Stimulated activated CD4-positive, alpha-beta T cell treated with anti-CD3 and anti-CD28 coated beads, Interleukin-15, amount 100 ng/mL, for 1 hour (primary cell): ENCODE results near the gene OR6K2.
"Not testable (repeated sequence)": the region's sequence is repeated elsewhere in the genome, so short reads cannot be mapped to it uniquely, and the experiment has no call there.

ENCODE experiments used
- DNase-seq, 2 donors: peaks; one replicate each; pipeline ENCODE4 v3.0.0-alpha.2; 2020; ENCODE audit warnings: low read depth in 1 of 2, low spot score in 1 of 2

Gene OR6K2

GRCh38 chr1:158700552-158700951 is at the start of gene OR6K2:
Gene OR6K2, minus strand, starts transcription at chr1:158700652. Its CDS starts 0 bp downstream, at chr1:158700652.
- no peak for DNase-seq

- DNase-seq: no peak
Observed at GRCh38 chr1:158735848-158736247, 35.4 kb upstream of the OR6K2 start.

- DNase-seq: no peak
Observed at GRCh38 chr1:158732524-158732923, 32.1 kb upstream of the OR6K2 start.

- no peak for DNase-seq
Observed at GRCh38 chr1:158731707-158732106, 31.3 kb upstream of the OR6K2 start.

- DNase-seq: no peak
Observed at GRCh38 chr1:158730453-158730852, 30.0 kb upstream of the OR6K2 start.

GRCh38 chr1:158728510-158729225 is 28.2 kb upstream of the OR6K2 start:
- DNase-seq: no peak

GRCh38 chr1:158724442-158724841 is 24.0 kb upstream of the OR6K2 start:
- no peak for DNase-seq

- no peak for DNase-seq
Observed at GRCh38 chr1:158720620-158721019, 20.2 kb upstream of the OR6K2 start, which contains the start of gene OR6K3. Gene OR6K3, minus strand, starts transcription at chr1:158720720. Its CDS starts 2,605 bp downstream, at chr1:158718115.

- DNase-seq: no peak
Observed at GRCh38 chr1:158719664-158720063, 19.2 kb upstream of the OR6K2 start.

GRCh38 chr1:158717344-158717743 is 16.9 kb upstream of the OR6K2 start:
- DNase-seq: no peak

GRCh38 chr1:158716335-158716734 is 15.9 kb upstream of the OR6K2 start:
- DNase-seq: no peak

GRCh38 chr1:158714754-158715153 is 14.3 kb upstream of the OR6K2 start:
- no peak for DNase-seq

- DNase-seq: no peak
Observed at GRCh38 chr1:158711098-158711497, 10.6 kb upstream of the OR6K2 start.

GRCh38 chr1:158706096-158706495 is 5.6 kb upstream of the OR6K2 start:
- no peak for DNase-seq

- DNase-seq: no peak
Observed at GRCh38 chr1:158694596-158694995, 5.9 kb downstream of the OR6K2 start.

GRCh38 chr1:158692356-158692755 is 8.1 kb downstream of the OR6K2 start:
- DNase-seq: no peak

- DNase-seq: no peak
Observed at GRCh38 chr1:158691907-158692306, 8.5 kb downstream of the OR6K2 start.

GRCh38 chr1:158691149-158691548 is 9.3 kb downstream of the OR6K2 start:
- not testable (repeated sequence) for DNase-seq

- no peak for DNase-seq
Observed at GRCh38 chr1:158689875-158690274, 10.6 kb downstream of the OR6K2 start.

- DNase-seq: no peak
Observed at GRCh38 chr1:158689110-158689509, 11.3 kb downstream of the OR6K2 start.

- not testable (repeated sequence) for DNase-seq
Observed at GRCh38 chr1:158688343-158688742, 12.1 kb downstream of the OR6K2 start.

GRCh38 chr1:158687037-158687436 is 13.4 kb downstream of the OR6K2 start:
- no peak for DNase-seq
